ENCODE results near the gene ZSWIM7.

DNA sequence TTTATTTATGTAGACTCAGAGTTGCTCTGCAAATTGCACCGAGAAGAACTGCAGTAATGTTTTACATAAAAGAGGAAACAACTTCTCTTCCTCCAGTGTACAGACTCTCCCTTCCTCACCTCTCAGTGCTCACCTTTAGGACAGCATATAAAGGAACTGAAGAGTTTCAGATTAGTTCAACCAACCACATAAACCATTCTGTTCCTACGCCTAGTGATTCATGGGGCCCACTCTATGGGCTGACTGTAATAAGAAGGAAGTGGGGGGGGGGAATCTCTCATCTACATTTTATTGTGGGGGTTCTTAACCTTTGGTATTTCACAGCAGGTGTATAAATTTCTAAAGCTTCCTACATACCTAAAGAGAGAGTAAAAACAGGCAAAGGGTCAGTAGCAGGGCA lies 18.3 kb downstream of the ZSWIM7 start:
- TF ChIP-seq POLR2AphosphoS5 (IDR thresholded peaks at IDR 0.05; ENCODE audit: low read depth) (no peak), CREB1 (CRISPR knock-in tag; IDR thresholded peaks at IDR 0.05; ENCODE audit: low read depth) (no peak), EZH2 (IDR thresholded peaks at IDR 0.05; ENCODE audit: low read depth, unreplicated experiment) (no peak), NANOG (IDR thresholded peaks at IDR 0.05; ENCODE audit: borderline replicate concordance) (no peak), JUNB (IDR thresholded peaks at IDR 0.05; ENCODE audit: unreplicated experiment) (no peak), EZH2phosphoT487 (IDR thresholded peaks at IDR 0.05; ENCODE audit: unreplicated experiment) (no peak), ZNF114 (CRISPR knock-in tag; IDR thresholded peaks at IDR 0.05) (no peak)
- TF ChIP-seq, protein P1, sequence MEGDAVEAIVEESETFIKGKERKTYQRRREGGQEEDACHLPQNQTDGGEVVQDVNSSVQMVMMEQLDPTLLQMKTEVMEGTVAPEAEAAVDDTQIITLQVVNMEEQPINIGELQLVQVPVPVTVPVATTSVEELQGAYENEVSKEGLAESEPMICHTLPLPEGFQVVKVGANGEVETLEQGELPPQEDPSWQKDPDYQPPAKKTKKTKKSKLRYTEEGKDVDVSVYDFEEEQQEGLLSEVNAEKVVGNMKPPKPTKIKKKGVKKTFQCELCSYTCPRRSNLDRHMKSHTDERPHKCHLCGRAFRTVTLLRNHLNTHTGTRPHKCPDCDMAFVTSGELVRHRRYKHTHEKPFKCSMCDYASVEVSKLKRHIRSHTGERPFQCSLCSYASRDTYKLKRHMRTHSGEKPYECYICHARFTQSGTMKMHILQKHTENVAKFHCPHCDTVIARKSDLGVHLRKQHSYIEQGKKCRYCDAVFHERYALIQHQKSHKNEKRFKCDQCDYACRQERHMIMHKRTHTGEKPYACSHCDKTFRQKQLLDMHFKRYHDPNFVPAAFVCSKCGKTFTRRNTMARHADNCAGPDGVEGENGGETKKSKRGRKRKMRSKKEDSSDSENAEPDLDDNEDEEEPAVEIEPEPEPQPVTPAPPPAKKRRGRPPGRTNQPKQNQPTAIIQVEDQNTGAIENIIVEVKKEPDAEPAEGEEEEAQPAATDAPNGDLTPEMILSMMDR (conservative IDR thresholded peaks at IDR 0.05; ENCODE audit: low read depth in 2 of 2), result no peak
- TF ChIP-seq, protein P2, sequence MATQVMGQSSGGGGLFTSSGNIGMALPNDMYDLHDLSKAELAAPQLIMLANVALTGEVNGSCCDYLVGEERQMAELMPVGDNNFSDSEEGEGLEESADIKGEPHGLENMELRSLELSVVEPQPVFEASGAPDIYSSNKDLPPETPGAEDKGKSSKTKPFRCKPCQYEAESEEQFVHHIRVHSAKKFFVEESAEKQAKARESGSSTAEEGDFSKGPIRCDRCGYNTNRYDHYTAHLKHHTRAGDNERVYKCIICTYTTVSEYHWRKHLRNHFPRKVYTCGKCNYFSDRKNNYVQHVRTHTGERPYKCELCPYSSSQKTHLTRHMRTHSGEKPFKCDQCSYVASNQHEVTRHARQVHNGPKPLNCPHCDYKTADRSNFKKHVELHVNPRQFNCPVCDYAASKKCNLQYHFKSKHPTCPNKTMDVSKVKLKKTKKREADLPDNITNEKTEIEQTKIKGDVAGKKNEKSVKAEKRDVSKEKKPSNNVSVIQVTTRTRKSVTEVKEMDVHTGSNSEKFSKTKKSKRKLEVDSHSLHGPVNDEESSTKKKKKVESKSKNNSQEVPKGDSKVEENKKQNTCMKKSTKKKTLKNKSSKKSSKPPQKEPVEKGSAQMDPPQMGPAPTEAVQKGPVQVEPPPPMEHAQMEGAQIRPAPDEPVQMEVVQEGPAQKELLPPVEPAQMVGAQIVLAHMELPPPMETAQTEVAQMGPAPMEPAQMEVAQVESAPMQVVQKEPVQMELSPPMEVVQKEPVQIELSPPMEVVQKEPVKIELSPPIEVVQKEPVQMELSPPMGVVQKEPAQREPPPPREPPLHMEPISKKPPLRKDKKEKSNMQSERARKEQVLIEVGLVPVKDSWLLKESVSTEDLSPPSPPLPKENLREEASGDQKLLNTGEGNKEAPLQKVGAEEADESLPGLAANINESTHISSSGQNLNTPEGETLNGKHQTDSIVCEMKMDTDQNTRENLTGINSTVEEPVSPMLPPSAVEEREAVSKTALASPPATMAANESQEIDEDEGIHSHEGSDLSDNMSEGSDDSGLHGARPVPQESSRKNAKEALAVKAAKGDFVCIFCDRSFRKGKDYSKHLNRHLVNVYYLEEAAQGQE (IDR thresholded peaks at IDR 0.05; ENCODE audit: unreplicated experiment), result no peak
- TF ChIP-seq, protein P3, sequence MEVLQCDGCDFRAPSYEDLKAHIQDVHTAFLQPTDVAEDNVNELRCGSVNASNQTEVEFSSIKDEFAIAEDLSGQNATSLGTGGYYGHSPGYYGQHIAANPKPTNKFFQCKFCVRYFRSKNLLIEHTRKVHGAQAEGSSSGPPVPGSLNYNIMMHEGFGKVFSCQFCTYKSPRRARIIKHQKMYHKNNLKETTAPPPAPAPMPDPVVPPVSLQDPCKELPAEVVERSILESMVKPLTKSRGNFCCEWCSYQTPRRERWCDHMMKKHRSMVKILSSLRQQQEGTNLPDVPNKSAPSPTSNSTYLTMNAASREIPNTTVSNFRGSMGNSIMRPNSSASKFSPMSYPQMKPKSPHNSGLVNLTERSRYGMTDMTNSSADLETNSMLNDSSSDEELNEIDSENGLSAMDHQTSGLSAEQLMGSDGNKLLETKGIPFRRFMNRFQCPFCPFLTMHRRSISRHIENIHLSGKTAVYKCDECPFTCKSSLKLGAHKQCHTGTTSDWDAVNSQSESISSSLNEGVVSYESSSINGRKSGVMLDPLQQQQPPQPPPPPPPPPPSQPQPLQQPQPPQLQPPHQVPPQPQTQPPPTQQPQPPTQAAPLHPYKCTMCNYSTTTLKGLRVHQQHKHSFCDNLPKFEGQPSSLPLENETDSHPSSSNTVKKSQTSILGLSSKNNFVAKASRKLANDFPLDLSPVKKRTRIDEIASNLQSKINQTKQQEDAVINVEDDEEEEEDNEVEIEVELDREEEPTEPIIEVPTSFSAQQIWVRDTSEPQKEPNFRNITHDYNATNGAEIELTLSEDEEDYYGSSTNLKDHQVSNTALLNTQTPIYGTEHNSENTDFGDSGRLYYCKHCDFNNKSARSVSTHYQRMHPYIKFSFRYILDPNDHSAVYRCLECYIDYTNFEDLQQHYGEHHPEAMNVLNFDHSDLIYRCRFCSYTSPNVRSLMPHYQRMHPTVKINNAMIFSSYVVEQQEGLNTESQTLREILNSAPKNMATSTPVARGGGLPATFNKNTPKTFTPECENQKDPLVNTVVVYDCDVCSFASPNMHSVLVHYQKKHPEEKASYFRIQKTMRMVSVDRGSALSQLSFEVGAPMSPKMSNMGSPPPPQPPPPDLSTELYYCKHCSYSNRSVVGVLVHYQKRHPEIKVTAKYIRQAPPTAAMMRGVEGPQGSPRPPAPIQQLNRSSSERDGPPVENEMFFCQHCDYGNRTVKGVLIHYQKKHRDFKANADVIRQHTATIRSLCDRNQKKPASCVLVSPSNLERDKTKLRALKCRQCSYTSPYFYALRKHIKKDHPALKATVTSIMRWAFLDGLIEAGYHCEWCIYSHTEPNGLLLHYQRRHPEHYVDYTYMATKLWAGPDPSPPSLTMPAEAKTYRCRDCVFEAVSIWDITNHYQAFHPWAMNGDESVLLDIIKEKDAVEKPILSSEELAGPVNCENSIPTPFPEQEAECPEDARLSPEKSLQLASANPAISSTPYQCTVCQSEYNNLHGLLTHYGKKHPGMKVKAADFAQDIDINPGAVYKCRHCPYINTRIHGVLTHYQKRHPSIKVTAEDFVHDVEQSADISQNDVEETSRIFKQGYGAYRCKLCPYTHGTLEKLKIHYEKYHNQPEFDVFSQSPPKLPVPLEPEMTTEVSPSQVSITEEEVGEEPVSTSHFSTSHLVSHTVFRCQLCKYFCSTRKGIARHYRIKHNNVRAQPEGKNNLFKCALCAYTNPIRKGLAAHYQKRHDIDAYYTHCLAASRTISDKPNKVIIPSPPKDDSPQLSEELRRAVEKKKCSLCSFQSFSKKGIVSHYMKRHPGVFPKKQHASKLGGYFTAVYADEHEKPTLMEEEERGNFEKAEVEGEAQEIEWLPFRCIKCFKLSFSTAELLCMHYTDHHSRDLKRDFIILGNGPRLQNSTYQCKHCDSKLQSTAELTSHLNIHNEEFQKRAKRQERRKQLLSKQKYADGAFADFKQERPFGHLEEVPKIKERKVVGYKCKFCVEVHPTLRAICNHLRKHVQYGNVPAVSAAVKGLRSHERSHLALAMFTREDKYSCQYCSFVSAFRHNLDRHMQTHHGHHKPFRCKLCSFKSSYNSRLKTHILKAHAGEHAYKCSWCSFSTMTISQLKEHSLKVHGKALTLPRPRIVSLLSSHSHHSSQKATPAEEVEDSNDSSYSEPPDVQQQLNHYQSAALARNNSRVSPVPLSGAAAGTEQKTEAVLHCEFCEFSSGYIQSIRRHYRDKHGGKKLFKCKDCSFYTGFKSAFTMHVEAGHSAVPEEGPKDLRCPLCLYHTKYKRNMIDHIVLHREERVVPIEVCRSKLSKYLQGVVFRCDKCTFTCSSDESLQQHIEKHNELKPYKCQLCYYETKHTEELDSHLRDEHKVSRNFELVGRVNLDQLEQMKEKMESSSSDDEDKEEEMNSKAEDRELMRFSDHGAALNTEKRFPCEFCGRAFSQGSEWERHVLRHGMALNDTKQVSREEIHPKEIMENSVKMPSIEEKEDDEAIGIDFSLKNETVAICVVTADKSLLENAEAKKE (CRISPR knock-in tag; IDR thresholded peaks at IDR 0.05), result no peak
- TF ChIP-seq, protein P4, sequence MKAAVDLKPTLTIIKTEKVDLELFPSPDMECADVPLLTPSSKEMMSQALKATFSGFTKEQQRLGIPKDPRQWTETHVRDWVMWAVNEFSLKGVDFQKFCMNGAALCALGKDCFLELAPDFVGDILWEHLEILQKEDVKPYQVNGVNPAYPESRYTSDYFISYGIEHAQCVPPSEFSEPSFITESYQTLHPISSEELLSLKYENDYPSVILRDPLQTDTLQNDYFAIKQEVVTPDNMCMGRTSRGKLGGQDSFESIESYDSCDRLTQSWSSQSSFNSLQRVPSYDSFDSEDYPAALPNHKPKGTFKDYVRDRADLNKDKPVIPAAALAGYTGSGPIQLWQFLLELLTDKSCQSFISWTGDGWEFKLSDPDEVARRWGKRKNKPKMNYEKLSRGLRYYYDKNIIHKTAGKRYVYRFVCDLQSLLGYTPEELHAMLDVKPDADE (IDR thresholded peaks at IDR 0.05), result no peak
